ENCODE measurements around the gene MRPS26.
"Not testable (repeated sequence)": the region's sequence is repeated elsewhere in the genome, so short reads cannot be mapped to it uniquely, and the experiment has no call there.

Gene MRPS26

DNA sequence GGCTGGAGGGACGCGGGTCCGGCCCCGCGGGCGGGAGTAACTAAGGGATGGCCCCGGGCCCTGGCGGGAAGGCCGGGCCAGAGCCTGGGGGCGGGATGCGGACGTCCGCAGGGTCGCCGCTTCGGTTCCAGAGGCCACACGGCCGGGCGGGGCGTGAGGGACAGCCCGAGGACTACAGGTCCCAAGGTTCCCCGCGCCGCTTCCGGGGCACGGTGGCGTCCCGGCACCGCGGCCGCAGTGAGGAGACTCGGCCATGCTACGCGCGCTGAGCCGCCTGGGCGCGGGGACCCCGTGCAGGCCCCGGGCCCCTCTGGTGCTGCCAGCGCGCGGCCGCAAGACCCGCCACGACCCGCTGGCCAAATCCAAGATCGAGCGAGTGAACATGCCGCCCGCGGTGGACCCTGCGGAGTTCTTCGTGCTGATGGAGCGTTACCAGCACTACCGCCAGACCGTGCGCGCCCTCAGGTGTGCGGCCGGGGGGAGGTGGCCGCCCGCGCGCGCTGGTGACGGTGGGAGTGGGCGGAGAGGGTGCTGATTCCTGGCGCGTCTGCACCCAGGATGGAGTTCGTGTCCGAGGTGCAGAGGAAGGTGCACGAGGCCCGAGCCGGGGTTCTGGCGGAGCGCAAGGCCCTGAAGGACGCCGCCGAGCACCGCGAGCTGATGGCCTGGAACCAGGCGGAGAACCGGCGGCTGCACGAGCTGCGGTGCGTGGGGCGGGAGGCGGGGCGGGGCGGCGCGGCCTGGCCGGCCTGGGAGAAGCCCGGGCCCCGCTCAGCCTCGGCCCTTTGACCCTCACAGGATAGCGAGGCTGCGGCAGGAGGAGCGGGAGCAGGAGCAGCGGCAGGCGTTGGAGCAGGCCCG, at the start of gene MRPS26:
Gene MRPS26, plus strand, starts transcription at position 237 of the 861 bp plus-strand sequence. Its CDS starts 17 bp downstream, at position 254.
- H3K4me3 ChIP-seq (ENCODE audit: low read depth, low read length): peak within 1 kb of the TSS; percentile 92

DNA sequence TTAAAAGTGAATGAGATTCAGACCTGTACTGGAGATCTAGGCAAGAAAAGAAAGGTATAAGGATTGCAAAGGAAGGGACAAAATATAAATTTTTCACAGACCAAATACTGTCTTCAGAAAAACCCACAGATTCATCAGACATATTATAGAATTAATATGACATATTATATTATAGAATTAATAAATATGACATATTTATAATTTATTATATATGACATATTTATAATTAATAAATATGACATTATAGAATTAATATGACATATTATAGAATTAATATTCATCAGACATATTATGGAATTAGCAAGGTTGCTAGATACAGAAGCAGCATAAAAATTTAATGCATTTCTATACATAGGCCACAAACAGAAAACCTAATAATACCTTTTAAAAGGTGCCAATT, 47.1 kb upstream of the MRPS26 start:
- H3K4me3 ChIP-seq (ENCODE audit: low read depth, low read length): no peak overlapping the region

DNA sequence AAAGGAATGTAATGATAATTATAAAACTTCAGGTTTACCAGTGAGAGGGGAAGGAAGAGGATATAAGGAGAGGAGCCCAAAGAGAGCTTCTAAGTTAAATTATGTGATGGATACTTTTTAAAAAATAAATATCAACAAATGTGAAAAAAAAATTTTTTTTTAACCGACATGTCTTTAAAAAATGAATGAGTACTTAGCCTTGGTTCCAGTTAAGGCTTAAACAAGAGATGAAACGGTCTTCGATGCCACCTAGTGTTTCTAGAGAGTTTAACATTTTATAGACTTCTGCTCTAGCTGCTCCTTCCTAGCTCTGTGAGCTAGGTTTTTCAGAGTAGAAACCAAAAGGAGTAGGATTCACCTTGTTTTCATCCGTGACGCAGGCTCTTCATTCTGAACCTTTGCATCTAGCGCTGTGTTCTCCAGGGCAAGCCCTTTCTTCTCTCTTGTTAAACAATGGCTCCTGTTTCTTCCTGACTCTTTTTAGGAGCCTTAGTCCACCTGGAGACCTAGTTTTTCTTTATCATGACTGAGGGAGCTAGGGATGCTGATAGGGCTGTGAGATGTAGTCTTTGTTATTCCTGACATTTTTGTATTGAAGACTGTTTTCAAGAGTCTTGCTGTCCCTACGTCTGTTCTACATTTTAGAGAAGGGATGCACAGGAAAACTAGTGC, 44.9 kb upstream of the MRPS26 start:
- H3K4me3 ChIP-seq (ENCODE audit: low read depth, low read length): no peak overlapping the region

DNA sequence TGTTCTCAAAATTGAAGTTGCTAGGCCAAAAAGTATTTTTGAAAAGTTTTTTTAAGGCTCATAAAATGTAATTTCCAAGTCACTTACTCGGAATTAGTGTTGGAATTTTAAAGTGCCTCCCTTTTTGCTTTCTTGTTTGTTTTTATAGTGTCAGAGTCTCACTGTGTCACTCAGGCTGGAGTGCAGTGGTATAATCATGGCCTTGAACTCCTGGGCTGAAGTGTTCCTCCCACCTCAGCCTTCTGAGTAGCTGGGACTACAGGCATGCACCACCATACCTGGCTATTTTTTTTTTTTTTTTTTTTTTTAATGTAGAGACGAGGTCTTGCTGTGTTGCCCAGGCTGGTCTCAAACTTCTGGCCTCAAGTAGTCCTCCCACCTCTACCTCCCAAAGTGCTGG, 42.4 kb upstream of the MRPS26 start:
- no peak overlapping the region for H3K4me3 ChIP-seq (ENCODE audit: low read depth, low read length)

DNA sequence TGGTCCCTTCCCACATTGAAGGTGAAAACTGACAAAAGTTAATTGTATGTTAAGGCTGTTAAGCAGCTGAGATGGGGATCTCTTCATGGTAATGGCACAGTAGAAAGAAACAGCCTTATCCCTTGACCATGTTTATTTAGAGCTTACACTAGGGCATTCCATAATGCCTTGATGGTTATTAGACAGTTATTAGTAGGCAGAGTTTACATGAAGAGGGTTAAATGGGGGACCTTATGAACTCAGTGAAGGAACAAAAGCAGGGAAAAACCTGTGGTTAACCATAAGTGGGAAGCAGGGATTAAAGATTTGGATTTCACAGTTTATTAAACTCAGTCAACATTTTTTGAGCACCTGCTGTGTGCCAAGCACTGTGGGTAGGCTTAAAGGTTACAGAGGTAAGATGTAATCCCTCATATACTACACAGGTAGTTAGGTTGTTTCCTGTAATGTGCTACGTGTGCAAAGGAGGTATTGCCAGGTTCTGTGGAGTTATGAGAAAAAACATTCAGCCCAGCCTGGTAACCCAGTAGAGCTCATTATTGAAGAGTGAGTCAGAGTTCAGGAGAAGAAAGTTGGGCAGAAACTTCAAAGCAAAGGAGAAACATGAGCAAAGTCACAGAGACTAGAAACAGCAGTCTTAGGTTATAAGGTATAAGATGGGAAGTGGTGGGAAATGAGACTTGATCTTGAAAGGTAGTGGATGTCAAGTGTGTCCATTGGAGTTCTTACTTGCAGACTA, 34.7 kb upstream of the MRPS26 start:
- H3K4me3 ChIP-seq (ENCODE audit: low read depth, low read length): no peak overlapping the region

DNA sequence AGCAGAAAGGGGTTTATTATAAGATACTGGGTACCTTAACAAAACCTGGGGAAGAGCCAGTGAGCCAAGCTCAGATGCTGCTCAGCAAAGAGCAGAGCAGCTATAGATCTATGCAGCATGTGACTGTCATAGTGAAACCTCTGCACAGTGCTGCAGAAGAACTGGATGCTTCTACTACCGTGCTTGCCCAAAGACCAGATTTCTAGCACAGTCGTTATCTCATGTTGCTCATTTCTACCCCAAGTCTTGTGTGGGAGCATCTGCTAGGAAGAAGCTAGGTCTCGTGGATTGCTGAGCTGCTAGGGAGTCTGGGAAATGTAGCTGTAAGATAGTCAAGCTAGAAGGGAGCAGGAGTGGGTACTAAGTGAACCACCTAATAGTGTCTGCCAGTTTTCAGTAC, 34.1 kb upstream of the MRPS26 start:
- H3K4me3 ChIP-seq (ENCODE audit: low read depth, low read length): no peak overlapping the region

DNA sequence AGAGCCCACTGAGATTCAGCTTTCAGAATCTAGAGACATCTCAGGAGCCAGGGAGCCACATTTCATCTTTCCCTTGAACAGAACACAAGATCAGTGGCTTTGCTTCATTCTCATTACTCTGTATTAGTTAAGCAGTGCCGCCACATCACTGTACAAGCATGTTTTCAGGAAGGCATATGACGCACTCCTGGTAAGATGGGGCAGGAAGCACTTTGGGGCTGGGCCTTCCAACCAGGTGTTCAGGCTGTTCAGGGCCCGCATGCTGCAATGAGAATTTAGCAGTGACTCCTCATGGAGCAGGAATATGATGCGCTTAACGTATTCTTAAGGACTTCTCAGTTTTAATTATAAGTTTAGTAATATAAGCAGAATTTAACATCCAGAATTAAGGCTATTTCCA, 32.1 kb upstream of the MRPS26 start:
- no peak overlapping the region for H3K4me3 ChIP-seq (ENCODE audit: low read depth, low read length)

DNA sequence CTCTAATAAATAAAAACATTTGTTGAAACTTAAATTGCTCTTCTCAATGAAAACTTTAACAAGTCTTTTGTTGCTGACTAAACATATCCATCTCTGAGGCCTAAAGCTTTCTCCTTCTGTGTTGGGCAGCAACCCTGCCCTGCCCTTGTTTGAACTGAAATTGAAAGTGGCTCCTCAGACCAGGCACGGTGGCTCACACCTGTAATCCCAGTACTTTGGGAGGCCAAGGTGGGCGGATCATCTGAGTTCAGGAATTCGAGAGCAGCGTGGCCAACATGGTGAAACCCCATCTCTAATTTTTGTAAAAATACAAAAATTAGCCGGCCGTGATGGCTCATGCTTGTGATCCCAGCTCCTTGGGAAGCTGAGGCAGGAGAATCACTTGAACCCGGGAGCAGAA, 31.7 kb upstream of the MRPS26 start:
- H3K4me3 ChIP-seq (ENCODE audit: low read depth, low read length): no peak overlapping the region

DNA sequence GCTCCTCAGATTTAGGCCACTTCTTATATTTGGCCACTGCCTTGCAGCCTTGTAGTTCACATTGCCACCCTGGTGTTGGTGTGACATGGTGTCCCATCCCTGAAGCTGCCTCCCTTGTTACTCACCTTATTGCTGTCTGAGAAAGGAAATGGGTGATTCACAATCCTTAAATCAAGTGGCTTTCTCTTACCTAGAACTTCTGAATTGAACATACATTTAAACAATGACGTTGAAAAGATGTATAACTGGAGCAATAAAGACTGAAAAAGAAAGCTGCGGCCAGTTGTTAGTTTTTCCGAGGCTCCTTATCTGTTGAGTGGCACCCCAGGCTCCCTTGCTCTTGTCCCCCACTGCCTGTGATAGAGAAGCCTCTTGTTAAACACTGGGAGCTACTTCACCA, 31.2 kb upstream of the MRPS26 start:
- no peak overlapping the region for H3K4me3 ChIP-seq (ENCODE audit: low read depth, low read length)

DNA sequence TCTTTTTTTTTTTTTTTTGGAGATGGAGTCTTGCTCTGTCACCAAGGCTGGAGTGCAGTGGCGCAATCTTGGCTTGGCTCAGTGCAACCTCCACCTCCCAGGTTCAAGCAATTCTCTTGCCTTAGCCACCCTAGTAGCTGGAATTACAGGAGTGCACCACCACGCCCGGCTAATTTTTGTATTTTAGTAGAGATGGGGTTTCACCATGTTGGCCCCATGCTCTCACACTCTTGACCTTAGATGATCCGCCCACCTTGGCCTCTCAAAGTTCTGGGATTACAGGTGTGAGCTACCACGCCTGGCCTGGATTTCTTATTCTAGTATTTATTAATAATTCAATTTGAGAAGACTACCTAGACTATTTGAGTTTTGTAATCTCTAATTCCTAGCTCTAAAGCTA, 30.6 kb upstream of the MRPS26 start:
- not testable (repeated sequence) for H3K4me3 ChIP-seq (ENCODE audit: low read depth, low read length)

DNA sequence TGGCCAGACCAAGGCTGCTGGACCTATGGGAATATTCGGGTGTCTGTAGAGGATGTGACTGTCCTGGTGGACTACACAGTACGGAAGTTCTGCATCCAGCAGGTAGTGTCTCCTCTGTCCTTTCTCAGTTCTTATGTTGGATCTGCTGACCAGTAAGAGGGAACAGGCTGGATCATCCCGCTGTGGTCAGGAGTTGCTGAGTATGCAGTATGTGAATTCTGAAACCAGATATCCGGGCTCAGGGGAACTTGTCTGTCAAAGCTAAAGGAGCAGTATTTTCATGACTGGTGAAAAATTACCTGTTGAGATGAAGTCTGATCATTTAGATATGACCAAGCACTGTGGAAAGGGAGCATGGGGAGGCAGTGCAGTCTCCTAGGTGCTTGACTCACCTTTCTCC, 24.5 kb upstream of the MRPS26 start:
- H3K4me3 ChIP-seq (ENCODE audit: low read depth, low read length): no peak overlapping the region

DNA sequence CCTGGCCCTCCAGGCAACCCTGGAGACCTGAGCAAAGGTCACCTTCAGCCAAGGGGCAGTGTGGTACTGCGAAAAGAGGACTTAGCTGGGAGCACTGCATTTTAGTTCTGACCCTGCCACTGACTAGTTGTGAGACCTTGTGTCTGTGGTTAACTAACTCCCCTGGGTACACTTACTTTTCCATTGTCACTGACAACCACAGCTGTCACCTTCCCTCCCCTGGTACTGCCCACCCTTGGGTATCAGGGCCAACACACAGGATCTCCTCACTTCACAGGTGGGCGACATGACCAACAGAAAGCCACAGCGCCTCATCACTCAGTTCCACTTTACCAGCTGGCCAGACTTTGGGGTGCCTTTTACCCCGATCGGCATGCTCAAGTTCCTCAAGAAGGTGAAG, 24.1 kb upstream of the MRPS26 start:
- H3K4me3 ChIP-seq (ENCODE audit: low read depth, low read length): no peak overlapping the region

DNA sequence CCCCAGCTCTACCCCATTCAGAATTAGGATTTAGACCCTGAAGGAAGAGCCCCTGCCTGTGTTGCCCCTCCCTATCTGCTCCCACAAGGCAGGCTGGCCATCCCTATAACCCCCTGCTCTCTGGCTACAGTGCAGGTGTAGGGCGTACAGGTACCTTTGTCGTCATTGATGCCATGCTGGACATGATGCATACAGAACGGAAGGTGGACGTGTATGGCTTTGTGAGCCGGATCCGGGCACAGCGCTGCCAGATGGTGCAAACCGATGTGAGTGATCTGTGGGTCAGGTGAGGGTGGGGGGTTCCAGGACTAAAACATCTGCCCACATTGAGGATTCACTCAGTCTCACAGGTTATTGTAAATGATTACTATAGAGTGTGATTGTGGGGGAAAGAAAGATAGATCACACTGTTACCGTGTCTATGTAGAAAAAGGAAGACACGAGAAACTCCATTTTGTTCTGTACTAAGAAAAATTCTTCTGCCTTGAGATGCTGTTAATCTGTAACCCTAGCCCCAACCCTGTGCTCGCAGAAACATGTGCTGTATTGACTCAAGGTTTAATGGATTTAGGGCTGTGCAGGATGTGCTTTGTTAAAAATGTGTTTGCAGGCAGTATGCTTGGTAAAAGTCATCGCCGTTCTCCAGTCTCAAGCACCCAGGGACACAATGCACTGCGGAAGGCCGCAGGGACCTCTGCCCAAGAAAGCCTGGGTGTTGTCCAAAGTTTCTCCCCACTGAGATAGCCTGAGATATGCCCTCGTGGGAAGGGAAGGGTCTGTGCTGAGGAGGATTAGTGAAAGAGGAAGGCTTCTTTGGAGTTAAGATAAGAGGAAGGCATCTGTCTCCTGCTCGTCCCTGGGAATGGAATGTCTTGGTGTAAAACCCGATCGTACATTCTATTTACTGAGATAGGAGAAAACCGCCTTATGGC, 23.0 kb upstream of the MRPS26 start:
- H3K4me3 ChIP-seq (ENCODE audit: low read depth, low read length): not testable (repeated sequence)

DNA sequence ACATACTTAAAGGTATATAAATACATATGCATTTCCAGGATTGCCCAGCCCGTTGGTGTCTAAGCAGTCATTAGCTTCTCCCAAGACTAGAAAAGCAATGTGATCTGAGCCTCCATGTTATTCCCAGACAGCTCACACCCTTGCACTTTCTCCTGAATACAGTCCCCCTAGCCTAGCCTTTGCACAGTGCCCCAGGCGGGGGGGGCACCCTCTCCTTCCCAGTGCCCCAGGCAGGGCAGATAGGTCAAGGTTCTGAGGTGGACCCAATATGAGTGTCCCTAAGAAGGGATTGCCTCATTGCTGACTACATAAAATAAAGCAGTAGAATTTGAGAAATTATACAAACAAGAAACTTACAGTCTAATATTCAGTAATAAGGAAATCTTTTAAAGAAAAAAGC, 17.9 kb upstream of the MRPS26 start:
- H3K4me3 ChIP-seq (ENCODE audit: low read depth, low read length): no peak overlapping the region

DNA sequence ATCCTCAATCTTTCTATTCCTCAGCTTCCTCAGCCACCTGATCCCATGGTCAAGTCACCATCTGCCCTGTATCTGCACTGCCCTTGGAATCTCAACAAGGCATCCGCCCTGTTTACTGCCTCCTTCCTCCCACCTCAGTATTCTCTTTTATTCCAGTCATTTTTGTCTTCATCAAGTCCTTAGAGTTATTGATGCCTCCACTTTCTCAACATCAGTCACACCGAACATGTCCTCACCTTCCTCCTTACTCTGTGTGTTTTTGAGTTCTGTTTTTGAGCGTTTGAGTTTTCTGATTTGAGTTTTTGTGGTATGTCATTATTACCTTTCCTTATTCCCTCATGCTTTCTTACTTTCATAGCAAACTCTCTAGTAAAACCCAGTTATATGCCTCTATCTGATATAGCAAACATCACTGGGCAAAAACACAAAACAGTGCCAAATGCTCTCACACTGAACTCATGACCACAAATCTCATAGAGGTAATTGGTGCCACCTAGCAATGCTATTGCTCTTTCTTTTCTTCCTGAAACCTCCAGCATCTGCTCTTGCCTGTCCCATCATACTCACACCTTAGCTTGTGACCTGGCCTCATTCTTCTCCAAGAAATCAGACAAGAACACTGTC, 14.2 kb upstream of the MRPS26 start:
- H3K4me3 ChIP-seq (ENCODE audit: low read depth, low read length): no peak overlapping the region

DNA sequence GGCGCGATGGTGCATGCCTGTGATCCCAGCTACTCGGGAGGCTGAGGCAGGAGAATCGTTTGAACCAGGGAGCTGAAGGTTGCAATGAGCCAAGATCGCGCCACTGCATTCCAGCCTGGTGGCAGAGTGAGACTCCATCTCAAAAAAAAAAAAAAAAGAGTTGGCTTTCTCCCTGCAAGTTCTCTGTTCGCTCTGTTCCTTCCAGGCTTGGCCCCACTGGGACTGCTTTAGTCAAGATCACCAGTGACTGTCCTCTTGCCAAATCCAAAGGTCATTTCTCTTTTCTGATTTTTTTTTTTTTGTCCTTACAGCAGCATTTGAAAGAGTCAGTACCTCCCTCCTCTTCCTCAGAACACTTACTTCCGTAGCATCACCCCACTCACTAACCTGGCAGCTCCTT, 13.2 kb upstream of the MRPS26 start:
- no peak overlapping the region for H3K4me3 ChIP-seq (ENCODE audit: low read depth, low read length)

DNA sequence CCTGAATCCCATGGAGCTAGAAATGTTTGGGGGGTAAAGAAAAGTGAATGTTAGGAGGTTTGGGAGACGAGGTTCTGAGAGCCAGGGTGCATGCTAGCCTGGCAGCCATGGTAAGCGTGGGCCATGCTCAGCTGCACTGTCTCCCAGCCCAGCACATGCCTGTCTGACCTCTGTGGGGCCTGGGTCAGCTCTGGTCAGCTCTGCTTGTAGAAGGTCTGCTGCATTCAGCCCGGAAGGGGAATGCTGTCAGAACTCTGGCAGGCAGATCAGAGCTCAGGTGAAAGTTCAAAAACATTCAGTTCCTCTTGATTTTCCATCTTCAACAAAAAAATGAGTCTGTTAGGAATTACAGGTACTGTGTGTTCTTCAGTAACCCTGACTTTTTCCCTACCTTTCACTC, 8.2 kb upstream of the MRPS26 start:
- H3K4me3 ChIP-seq (ENCODE audit: low read depth, low read length): no peak overlapping the region

DNA sequence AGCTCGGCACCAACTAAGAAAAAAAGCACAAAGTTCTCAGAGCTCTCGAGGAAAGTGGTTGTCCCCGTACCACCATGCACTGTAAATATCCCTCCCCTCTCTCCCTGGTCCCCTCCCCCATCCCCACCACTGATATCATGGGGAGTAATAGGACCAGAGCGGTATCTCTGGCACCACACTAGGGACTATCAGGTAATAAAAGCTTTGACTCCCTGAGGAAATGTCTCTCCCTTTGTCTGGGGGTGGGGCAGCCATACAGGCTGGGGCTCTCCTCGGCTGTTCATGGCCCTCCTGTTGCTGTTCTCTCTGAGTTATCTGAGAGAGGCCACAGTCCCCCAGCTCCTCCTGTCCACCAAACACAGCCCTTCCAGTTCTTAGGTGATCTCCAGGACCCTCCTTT, 7.4 kb upstream of the MRPS26 start:
- no peak overlapping the region for H3K4me3 ChIP-seq (ENCODE audit: low read depth, low read length)

DNA sequence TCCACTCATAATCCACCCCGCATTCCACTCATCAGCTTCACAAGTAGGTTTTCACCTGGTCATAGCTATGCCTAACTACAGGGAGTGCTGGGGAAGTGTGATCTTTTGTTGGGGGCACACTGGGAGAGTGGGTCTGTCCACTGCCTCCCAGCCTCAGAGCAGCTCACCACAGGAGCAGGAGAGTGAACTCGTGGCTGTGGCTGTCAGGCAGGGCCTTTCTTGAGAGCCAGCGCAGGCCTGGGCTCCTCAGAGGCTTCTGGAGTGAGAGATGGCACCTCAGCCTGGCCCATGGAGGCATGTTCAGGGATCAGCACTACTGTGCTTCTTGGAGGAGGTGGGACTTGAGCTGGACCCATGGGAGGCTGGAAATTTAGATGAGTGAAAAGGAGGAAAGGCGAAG, 6.4 kb upstream of the MRPS26 start:
- no peak overlapping the region for H3K4me3 ChIP-seq (ENCODE audit: low read depth, low read length)

DNA sequence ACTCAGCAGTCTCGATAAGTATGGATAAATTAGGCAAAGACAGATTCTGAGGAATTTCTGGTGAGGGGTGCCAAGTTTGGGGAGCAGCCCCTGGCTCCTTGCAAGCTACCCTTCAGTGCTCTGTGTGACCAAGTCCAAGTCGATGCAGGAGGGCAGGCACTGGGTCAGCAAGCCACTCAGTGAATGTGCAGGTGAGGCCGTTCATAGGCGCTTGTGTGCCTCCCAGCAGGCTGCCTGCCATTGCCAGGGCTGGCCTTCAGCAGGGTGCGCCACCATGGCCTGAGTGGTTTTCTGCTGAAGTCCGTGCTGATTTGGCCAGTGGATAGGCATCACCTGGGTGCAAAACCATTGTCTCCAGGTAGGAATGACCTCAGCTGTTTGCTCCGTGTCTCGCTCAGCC, 5.8 kb upstream of the MRPS26 start:
- no peak overlapping the region for H3K4me3 ChIP-seq (ENCODE audit: low read depth, low read length)
